VCaP (cell line): ENCODE measurements around the gene PLCE1.
"Not testable (repeated sequence)": the region's sequence is repeated elsewhere in the genome, so short reads cannot be mapped to it uniquely, and the experiment has no call there.

Experiments
- H3K27ac ChIP-seq: fragments of 450-650 bp; 2 replicates; pipeline ENCODE4 v1.5.1; 2017
- TF ChIP-seq, protein P1 (sequence below): fragments of 450-650 bp; conservative IDR thresholded peaks from 2 replicates; pipeline ENCODE4 v1.5.1; 2017; ENCODE audit warnings: mild to moderate bottlenecking, moderate library complexity

Gene PLCE1

GRCh38 chr10:93958834-93959233, 34.9 kb upstream of the PLCE1 start:
- no peak overlapping the region for H3K27ac ChIP-seq
- TF ChIP-seq, protein P1, sequence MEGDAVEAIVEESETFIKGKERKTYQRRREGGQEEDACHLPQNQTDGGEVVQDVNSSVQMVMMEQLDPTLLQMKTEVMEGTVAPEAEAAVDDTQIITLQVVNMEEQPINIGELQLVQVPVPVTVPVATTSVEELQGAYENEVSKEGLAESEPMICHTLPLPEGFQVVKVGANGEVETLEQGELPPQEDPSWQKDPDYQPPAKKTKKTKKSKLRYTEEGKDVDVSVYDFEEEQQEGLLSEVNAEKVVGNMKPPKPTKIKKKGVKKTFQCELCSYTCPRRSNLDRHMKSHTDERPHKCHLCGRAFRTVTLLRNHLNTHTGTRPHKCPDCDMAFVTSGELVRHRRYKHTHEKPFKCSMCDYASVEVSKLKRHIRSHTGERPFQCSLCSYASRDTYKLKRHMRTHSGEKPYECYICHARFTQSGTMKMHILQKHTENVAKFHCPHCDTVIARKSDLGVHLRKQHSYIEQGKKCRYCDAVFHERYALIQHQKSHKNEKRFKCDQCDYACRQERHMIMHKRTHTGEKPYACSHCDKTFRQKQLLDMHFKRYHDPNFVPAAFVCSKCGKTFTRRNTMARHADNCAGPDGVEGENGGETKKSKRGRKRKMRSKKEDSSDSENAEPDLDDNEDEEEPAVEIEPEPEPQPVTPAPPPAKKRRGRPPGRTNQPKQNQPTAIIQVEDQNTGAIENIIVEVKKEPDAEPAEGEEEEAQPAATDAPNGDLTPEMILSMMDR: no peak

- H3K27ac ChIP-seq: not testable (repeated sequence)
Measured at GRCh38 chr10:93960988-93961387, 32.7 kb upstream of the PLCE1 start.

DNA sequence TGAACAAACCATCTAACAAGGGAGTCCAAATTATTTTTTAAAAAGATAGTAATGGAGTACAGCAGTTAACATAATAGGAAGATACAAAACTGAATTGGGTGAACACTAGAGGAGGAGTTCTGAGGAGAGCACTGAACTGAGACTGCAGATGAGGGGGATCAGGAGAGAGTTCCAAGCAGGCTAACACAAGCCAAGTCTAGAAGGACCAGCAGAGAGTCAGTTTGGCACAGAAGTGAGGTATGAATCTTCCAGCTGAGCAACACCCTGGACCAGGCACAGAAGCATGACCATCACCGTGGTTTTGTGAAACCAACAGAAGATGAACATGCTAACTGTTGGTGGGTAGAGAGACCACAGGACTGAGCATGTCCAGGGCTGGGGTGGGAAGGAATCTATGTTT, 30.8 kb upstream of the PLCE1 start:
- H3K27ac ChIP-seq: no peak overlapping the region
- TF ChIP-seq, protein P1: no peak

DNA sequence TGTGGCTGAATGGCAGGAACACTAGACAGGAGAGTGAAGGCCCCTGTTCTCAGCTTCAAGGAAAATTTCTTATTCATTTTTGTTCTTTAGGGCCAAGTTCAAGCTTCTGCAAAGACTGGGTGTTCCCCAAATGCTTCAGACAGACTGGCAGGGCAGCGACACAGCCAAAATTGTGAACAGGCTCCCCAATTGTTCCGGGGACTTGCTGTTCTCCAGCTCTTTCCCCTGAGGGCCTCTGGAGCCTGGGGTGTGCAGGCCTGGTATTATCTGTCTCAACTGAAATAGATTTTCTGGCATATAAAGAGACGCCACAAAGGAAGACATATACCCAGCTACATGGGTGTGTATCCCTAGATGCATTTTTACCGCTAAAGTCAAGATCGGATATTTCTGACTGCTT, 30.3 kb upstream of the PLCE1 start:
- no peak overlapping the region for H3K27ac ChIP-seq
- TF ChIP-seq, protein P1: no peak

GRCh38 chr10:93965911-93966310, 27.8 kb upstream of the PLCE1 start:
- no peak overlapping the region for H3K27ac ChIP-seq
- TF ChIP-seq, protein P1: no peak

GRCh38 chr10:93967756-93968155, 26.0 kb upstream of the PLCE1 start:
- no peak overlapping the region for H3K27ac ChIP-seq
- TF ChIP-seq, protein P1: no peak

- TF ChIP-seq, protein P1: no peak
- no peak overlapping the region for H3K27ac ChIP-seq
Measured at GRCh38 chr10:93968540-93968945, 25.2 kb upstream of the PLCE1 start.

- not testable (repeated sequence) for H3K27ac ChIP-seq
Measured at GRCh38 chr10:93970433-93971010, 23.2 kb upstream of the PLCE1 start.
